Calu3 (cell line): ENCODE measurements around the gene DGKD. TPM values are rescaled to one million over a fixed set of nuclear protein-coding genes. Genes with fewer than 3 reads are reported as not detected.
"Not testable (repeated sequence)": the region's sequence is repeated elsewhere in the genome, so short reads cannot be mapped to it uniquely, and the experiment has no call there.

ENCODE experiments used
- BruUV-seq: library from RNA; stranded (reverse); fragments of 400-500 nt; replicated peaks from 2 replicates; lab custom pipeline; 2021; lab: Mats Ljungman, UMichigan
- CTCF ChIA-PET: fragments of 300-600 bp; sonication (Branson Sonifier 250); formaldehyde crosslinking; loops from one replicate; lab custom pipeline; 2022; ENCODE audit warnings: antibody characterized with exemption; lab: Charles Lee
- DNase-seq: peaks from one replicate; pipeline ENCODE4 v3.0.0; 2022
- H3K27ac Mint-ChIP-seq: one replicate; pipeline ENCODE4 v1.8.0; 2022; ENCODE audit warnings: mixed read lengths; ENCODE audit not compliant: unreplicated experiment
- H3K27me3 Mint-ChIP-seq: one replicate; pipeline ENCODE4 v1.8.0; 2022; ENCODE audit warnings: mixed read lengths; ENCODE audit not compliant: unreplicated experiment
- H3K36me3 Mint-ChIP-seq: one replicate; pipeline ENCODE4 v1.8.0; 2022; ENCODE audit warnings: mild to moderate bottlenecking, moderate library complexity, mixed read lengths; ENCODE audit not compliant: insufficient read depth, unreplicated experiment
- H3K4me1 Mint-ChIP-seq: one replicate; pipeline ENCODE4 v1.8.0; 2022; ENCODE audit warnings: mild to moderate bottlenecking, low read depth, mixed read lengths; ENCODE audit not compliant: unreplicated experiment
- H3K4me3 Mint-ChIP-seq: one replicate; pipeline ENCODE4 v1.8.0; 2022; ENCODE audit warnings: mild to moderate bottlenecking, low read depth, moderate library complexity, mixed read lengths; ENCODE audit not compliant: unreplicated experiment
- H3K9me3 Mint-ChIP-seq: one replicate; pipeline ENCODE4 v1.8.0; 2022; ENCODE audit warnings: low read depth, mixed read lengths; ENCODE audit not compliant: unreplicated experiment
- CTCF ChIP-seq: fragments of 200-600 bp; IDR thresholded peaks from one replicate; pipeline ENCODE4 v1.8.0; 2022; ENCODE audit warnings: antibody characterized with exemption; ENCODE audit not compliant: unreplicated experiment
- intact Hi-C: fragments of 100-400 bp; cut with micrococcal nuclease; formaldehyde crosslinking; loops from one replicate; pipeline ENCODE4 v1.10.0; 2022; ENCODE audit not compliant: unreplicated experiment
- total RNA-seq: library from RNA; stranded (reverse); gene quantifications from 2 replicates; pipeline ENCODE4 v1.2.3, GENCODE V29; 2022

The DGKD gene
- total RNA-seq, 1 experiment from 2014 or later: 26.5 TPM

DNA sequence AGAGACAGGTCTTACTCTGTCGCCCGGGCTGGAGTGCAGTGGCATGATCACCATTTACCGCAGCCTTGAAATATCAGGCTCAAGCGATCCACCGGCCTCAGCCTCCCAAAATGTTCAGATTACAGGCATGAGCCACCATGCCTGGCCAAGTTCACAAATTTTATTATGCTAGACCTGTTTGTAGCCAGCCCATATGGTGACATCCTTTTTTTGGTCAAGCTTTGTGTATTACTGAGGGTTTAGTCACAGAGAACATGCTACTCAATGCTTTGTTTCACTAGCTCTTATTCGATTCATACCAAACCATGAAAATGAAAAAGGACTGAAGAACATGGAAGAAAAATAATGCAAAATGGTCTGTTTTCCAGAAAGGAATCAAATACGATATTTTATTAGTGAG, 41.4 kb downstream of the DGKD start:
- no peaks in the 10 kb centered on the region for H3K9me3 Mint-ChIP-seq
- no peaks in the 10 kb centered on the region for H3K27me3 Mint-ChIP-seq
- H3K36me3 Mint-ChIP-seq: peaks cover 5% of the 10 kb centered on the region
- no peak for DNase-seq
- no peaks in the 10 kb centered on the region for H3K4me1 Mint-ChIP-seq
- no TSS peak for BruUV-seq
- intact Hi-C loops: no loop called here
- no peak for TF ChIP-seq CTCF
- H3K4me3 Mint-ChIP-seq: no peak overlapping the region
- CTCF ChIA-PET: no interaction called here
- no peak overlapping the region for H3K27ac Mint-ChIP-seq

- H3K9me3 Mint-ChIP-seq, H3K4me1 Mint-ChIP-seq, CTCF ChIA-PET, H3K27me3 Mint-ChIP-seq, BruUV-seq, H3K4me3 Mint-ChIP-seq, H3K27ac Mint-ChIP-seq, H3K36me3 Mint-ChIP-seq, DNase-seq, intact Hi-C loops: not testable (repeated sequence)
Observed at GRCh38 chr2:233396726-233397665, 42.7 kb downstream of the DGKD start.

- H3K4me1 Mint-ChIP-seq: peaks cover 5% of the 10 kb centered on the region
- H3K4me3 Mint-ChIP-seq: no peak overlapping the region
- no peaks in the 10 kb centered on the region for H3K9me3 Mint-ChIP-seq
- no peaks in the 10 kb centered on the region for H3K27me3 Mint-ChIP-seq
- DNase-seq: no peak
- BruUV-seq: no TSS peak
- H3K27ac Mint-ChIP-seq: no peak overlapping the region
- intact Hi-C loops: loop anchor here (1.0 to 5.0 kb wide), 2 partner anchors 44 to 433 kb away; no protein-coding TSS in a partner anchor
- H3K36me3 Mint-ChIP-seq: peaks cover 5% of the 10 kb centered on the region
- CTCF ChIA-PET: no interaction called here
- TF ChIP-seq CTCF: no peak
Observed at GRCh38 chr2:233399306-233400225, 45.3 kb downstream of the DGKD start.

- CTCF ChIA-PET: no interaction called here
- Mint-ChIP-seq H3K4me1 (peaks cover 9% of the 10 kb centered on the region), H3K36me3 (peaks cover 5% of the 10 kb centered on the region), H3K4me3 (no peak overlapping the region), H3K9me3 (no peaks in the 10 kb centered on the region), H3K27me3 (no peaks in the 10 kb centered on the region), H3K27ac (no peak overlapping the region)
- no TSS peak for BruUV-seq
- DNase-seq: no peak
- TF ChIP-seq CTCF: no peak
- intact Hi-C loops: loop anchor here (5.0 kb wide), 1 partner anchor 432 kb away; no protein-coding TSS in a partner anchor
Observed at GRCh38 chr2:233400341-233400740, 46.0 kb downstream of the DGKD start.
